Ishikawa (cell line): ENCODE data around the gene ATOX1.

ENCODE experiments used
- CREB1 ChIP-seq: IDR thresholded peaks from 2 replicates; pipeline ENCODE4 v1.6.1; 2012; ENCODE audit warnings: low read depth
- EGR1 ChIP-seq: IDR thresholded peaks from 2 replicates; pipeline ENCODE4 v1.6.1; 2012
- EP300 ChIP-seq: IDR thresholded peaks from 2 replicates; pipeline ENCODE4 v1.6.1; 2012; ENCODE audit warnings: borderline replicate concordance
- FOXM1 ChIP-seq: IDR thresholded peaks from 2 replicates; pipeline ENCODE4 v1.6.1; 2012; ENCODE audit warnings: low read depth, borderline replicate concordance
- MAX ChIP-seq: IDR thresholded peaks from 2 replicates; pipeline ENCODE4 v1.6.1; 2012
- NFIC ChIP-seq: IDR thresholded peaks from 2 replicates; pipeline ENCODE4 v1.6.1; 2012
- RAD21 ChIP-seq: IDR thresholded peaks from 2 replicates; pipeline ENCODE4 v1.6.1; 2012; ENCODE audit warnings: low read depth
- REST ChIP-seq: IDR thresholded peaks from 2 replicates; pipeline ENCODE4 v1.6.1; 2012; ENCODE audit warnings: low read depth, mild to moderate bottlenecking
- TAF1 ChIP-seq: IDR thresholded peaks from 2 replicates; pipeline ENCODE4 v1.6.1; 2012; ENCODE audit warnings: low read depth, mild to moderate bottlenecking
- TCF12 ChIP-seq: IDR thresholded peaks from 2 replicates; pipeline ENCODE4 v1.6.1; 2012; ENCODE audit warnings: low read depth
- TEAD4 ChIP-seq: IDR thresholded peaks from 2 replicates; pipeline ENCODE4 v1.6.1; 2012
- ZBTB7A ChIP-seq: IDR thresholded peaks from 2 replicates; pipeline ENCODE4 v1.6.1; 2012; ENCODE audit warnings: low read depth
- TF ChIP-seq, protein P1 (sequence below): IDR thresholded peaks from 2 replicates; pipeline ENCODE4 v1.6.1; 2012

DNA sequence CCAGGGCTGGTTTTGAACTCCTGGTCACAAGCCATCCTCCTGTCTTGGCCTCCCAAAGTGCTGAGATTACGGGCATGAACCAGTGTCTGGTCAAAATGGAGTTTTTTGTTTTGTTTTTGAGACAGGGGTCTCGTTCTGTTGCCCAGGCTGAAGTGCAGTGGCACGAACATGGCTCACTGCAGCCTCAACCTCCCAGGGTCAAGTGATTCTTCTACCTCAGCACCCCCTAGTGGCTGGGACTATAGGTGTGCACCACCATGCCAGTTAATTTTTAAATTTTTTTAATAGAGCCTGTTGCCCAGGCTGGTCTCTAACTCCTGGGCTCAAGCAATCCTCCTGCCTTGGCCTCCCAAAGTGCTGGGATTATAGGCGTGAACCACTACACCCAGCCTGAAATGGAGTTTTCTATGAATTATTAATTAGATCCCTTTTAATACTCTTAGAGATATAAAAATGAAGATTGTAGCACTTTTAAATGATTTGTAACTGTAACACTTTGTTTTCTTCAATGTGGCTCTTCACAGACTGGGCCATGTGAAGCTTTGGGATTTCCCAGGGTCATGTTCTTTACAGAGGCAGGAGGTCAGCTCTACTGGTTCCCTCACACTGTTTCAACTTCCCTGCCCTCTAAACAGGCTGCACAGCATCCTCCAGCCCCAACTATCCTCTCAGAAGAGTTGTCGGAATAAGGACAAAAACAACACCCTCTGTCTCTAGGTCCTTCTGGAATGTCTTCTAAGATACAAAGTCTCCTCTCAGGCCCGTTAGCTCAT, 39.0 kb downstream of the ATOX1 start:
- TF ChIP-seq TEAD4 (no peak), EP300 (no peak), MAX (no peak), CREB1 (no peak), EGR1 (no peak), NFIC (no peak), REST (no peak), RAD21 (peak; percentile 83), FOXM1 (no peak), ZBTB7A (no peak), TCF12 (no peak), TAF1 (no peak)
- TF ChIP-seq, protein P1, sequence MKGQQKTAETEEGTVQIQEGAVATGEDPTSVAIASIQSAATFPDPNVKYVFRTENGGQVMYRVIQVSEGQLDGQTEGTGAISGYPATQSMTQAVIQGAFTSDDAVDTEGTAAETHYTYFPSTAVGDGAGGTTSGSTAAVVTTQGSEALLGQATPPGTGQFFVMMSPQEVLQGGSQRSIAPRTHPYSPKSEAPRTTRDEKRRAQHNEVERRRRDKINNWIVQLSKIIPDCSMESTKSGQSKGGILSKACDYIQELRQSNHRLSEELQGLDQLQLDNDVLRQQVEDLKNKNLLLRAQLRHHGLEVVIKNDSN: no peak
